H9 (cell line): ENCODE measurements around the gene ATCAY. TPM values are rescaled to one million over a fixed set of nuclear protein-coding genes. Genes with fewer than 3 reads are reported as not detected.
"Not testable (repeated sequence)": the region's sequence is repeated elsewhere in the genome, so short reads cannot be mapped to it uniquely, and the experiment has no call there.

Experiments used
- DNase-seq: peaks from one replicate; pipeline ENCODE4 v3.0.0-alpha.2; 2017
- H2AFZ ChIP-seq: one replicate; pipeline ENCODE4 v1.6.1; 2013; ENCODE audit warnings: mild to moderate bottlenecking, low read length, control low read depth, moderate library complexity
- H2AK5ac ChIP-seq: 2 replicates; pipeline ENCODE4 v1.6.1; 2013; ENCODE audit warnings: low read length, control low read depth, mixed read lengths; ENCODE audit not compliant: insufficient read length
- H2BK120ac ChIP-seq: one replicate; pipeline ENCODE4 v1.6.1; 2013; ENCODE audit warnings: low read depth, mild to moderate bottlenecking, low read length, control low read depth, inconsistent platforms; ENCODE audit not compliant: poor library complexity, severe bottlenecking
- H2BK12ac ChIP-seq: 2 replicates; pipeline ENCODE4 v1.6.1; 2013; ENCODE audit warnings: low read length, control low read depth, mixed read lengths, low read depth; ENCODE audit not compliant: insufficient read length
- H2BK15ac ChIP-seq: 2 replicates; pipeline ENCODE4 v1.6.1; 2013; ENCODE audit warnings: low read depth, low read length, control low read depth
- H2BK20ac ChIP-seq: one replicate; pipeline ENCODE4 v1.6.1; 2013; ENCODE audit warnings: low read depth, mild to moderate bottlenecking, low read length, control low read depth, inconsistent platforms; ENCODE audit not compliant: poor library complexity, severe bottlenecking
- H2BK5ac ChIP-seq: 2 replicates; pipeline ENCODE4 v1.6.1; 2013; ENCODE audit warnings: low read length, control low read depth, mixed read lengths; ENCODE audit not compliant: insufficient read length
- H3K14ac ChIP-seq: 2 replicates; pipeline ENCODE4 v1.6.1; 2013; ENCODE audit warnings: low read length, control low read depth; ENCODE audit not compliant: insufficient read depth
- H3K18ac ChIP-seq: 2 replicates; pipeline ENCODE4 v1.6.1; 2013; ENCODE audit warnings: low read depth, mild to moderate bottlenecking, mixed read lengths, low read length, control low read depth; ENCODE audit not compliant: insufficient read length
- H3K23ac ChIP-seq: 2 replicates; pipeline ENCODE4 v1.6.1; 2013; ENCODE audit warnings: low read length, control low read depth, mixed read lengths, low read depth; ENCODE audit not compliant: insufficient read length
- H3K23me2 ChIP-seq: 2 replicates; pipeline ENCODE4 v1.6.1; 2013; ENCODE audit warnings: low read depth, mild to moderate bottlenecking, mixed read lengths, low read length, control low read depth; ENCODE audit not compliant: insufficient read length, poor library complexity, severe bottlenecking
- H3K27ac ChIP-seq: 2 replicates; pipeline ENCODE4 v1.5.1; 2013; ENCODE audit warnings: low read length, control low read depth, mixed read lengths, low read depth; ENCODE audit not compliant: insufficient read length
- H3K27me3 ChIP-seq: 2 replicates; pipeline ENCODE4 v1.6.1; 2013; ENCODE audit warnings: low read length, control low read depth, inconsistent platforms; ENCODE audit not compliant: insufficient read depth
- H3K4ac ChIP-seq: 2 replicates; pipeline ENCODE4 v1.6.1; 2013; ENCODE audit warnings: low read depth, mild to moderate bottlenecking, control low read depth, inconsistent platforms, low read length, moderate library complexity
- H3K4me1 ChIP-seq: 2 replicates; pipeline ENCODE4 v1.6.1; 2013; ENCODE audit warnings: low read length, control low read depth, inconsistent platforms; ENCODE audit not compliant: insufficient read depth
- H3K4me2 ChIP-seq: 2 replicates; pipeline ENCODE4 v1.6.1; 2013; ENCODE audit warnings: low read length, control low read depth, mixed read lengths; ENCODE audit not compliant: insufficient read length, insufficient read depth
- H3K56ac ChIP-seq: 2 replicates; pipeline ENCODE4 v1.6.1; 2013; ENCODE audit warnings: low read depth, mild to moderate bottlenecking, mixed read lengths, low read length, control low read depth; ENCODE audit not compliant: insufficient read length
- H3K79me1 ChIP-seq: 2 replicates; pipeline ENCODE4 v1.6.1; 2013; ENCODE audit warnings: low read depth, mild to moderate bottlenecking, moderate library complexity, low read length, control low read depth, inconsistent platforms; ENCODE audit not compliant: insufficient read depth, poor library complexity, severe bottlenecking
- H3K79me2 ChIP-seq: 2 replicates; pipeline ENCODE4 v1.6.1; 2013; ENCODE audit warnings: low read length, control low read depth, inconsistent platforms; ENCODE audit not compliant: insufficient read depth
- H3K9ac ChIP-seq: 2 replicates; pipeline ENCODE4 v1.6.1; 2013; ENCODE audit warnings: low read length, control low read depth, mixed read lengths; ENCODE audit not compliant: insufficient read length; ENCODE audit errors: extremely low read depth
- H3K9me3 ChIP-seq: one replicate; pipeline ENCODE4 v1.6.1; 2013; ENCODE audit warnings: low read depth, low read length, inconsistent platforms; ENCODE audit not compliant: control insufficient read depth
- H3T11ph ChIP-seq: one replicate; pipeline ENCODE4 v1.6.1; 2013; ENCODE audit warnings: mild to moderate bottlenecking, low read length, control low read depth, inconsistent platforms
- H4K20me1 ChIP-seq: one replicate; pipeline ENCODE4 v1.6.1; 2013; ENCODE audit not compliant: control insufficient read depth, insufficient read length, insufficient read depth
- H4K5ac ChIP-seq: 2 replicates; pipeline ENCODE4 v1.6.1; 2013; ENCODE audit warnings: low read depth, mild to moderate bottlenecking, mixed read lengths, low read length, control low read depth; ENCODE audit not compliant: insufficient read length
- H4K8ac ChIP-seq: replicated peaks from 2 replicates; pipeline ENCODE4 v1.6.1; 2013; ENCODE audit warnings: low read length, control low read depth, mixed read lengths, low read depth; ENCODE audit not compliant: insufficient read length
- H4K91ac ChIP-seq: 2 replicates; pipeline ENCODE4 v1.6.1; 2013; ENCODE audit warnings: low read depth, mild to moderate bottlenecking, moderate library complexity, mixed read lengths, low read length, control low read depth; ENCODE audit not compliant: insufficient read length
- H3K27ac Mint-ChIP-seq, 3 experiments: 2 replicates in 2 of 3; 3 replicates in 1 of 3; pipeline ENCODE4 v1.8.0; 2020 to 2021; ENCODE audit warnings: mixed read lengths in 3 of 3, mild to moderate bottlenecking in 1 of 3, moderate library complexity in 1 of 3
- H3K27me3 Mint-ChIP-seq: 2 replicates; pipeline ENCODE4 v1.8.0; 2021; ENCODE audit warnings: low read depth, mild to moderate bottlenecking, moderate library complexity, mixed read lengths
- H3K36me3 Mint-ChIP-seq, 3 experiments: 2 replicates in 2 of 3; 3 replicates in 1 of 3; pipeline ENCODE4 v1.8.0; 2020 to 2021; ENCODE audit warnings: low read depth in 3 of 3, mixed read lengths in 3 of 3; ENCODE audit not compliant: insufficient read depth in 1 of 3
- H3K4me1 Mint-ChIP-seq, 2 experiments: 2 replicates each; pipeline ENCODE4 v1.8.0; 2020; ENCODE audit warnings: mixed read lengths in 2 of 2
- H3K4me3 Mint-ChIP-seq, 2 experiments: 2 replicates in 1 of 2; 3 replicates in 1 of 2; pipeline ENCODE4 v1.8.0; 2020 to 2021; ENCODE audit warnings: mild to moderate bottlenecking in 2 of 2, mixed read lengths in 2 of 2, moderate library complexity in 1 of 2
- H3K9me3 Mint-ChIP-seq, 2 experiments: 2 replicates in 1 of 2; 3 replicates in 1 of 2; pipeline ENCODE4 v1.8.0; 2020; ENCODE audit warnings: mild to moderate bottlenecking in 2 of 2, mixed read lengths in 2 of 2, moderate library complexity in 1 of 2
- WGBS: extraction: QIAGEN DNeasy Blood & Tissue Kit; methylation state at CpG from one replicate; pipeline ENCODE4 v1.1.7; 2013; ENCODE audit warnings: missing lambda C conversion rate, low lambda C conversion rate, mixed read lengths; ENCODE audit not compliant: insufficient read length; ENCODE audit errors: extremely low coverage; 5-methylcytosine and 5-hydroxymethylcytosine counted together
- total RNA-seq: library from RNA; stranded (reverse); gene quantifications from 2 replicates; pipeline ENCODE4 v1.2.1, GENCODE V29; 2021
- TF ChIP-seq, protein P1 (sequence below): fragments of 200-600 bp; sonication (generic); conservative IDR thresholded peaks from 3 replicates; pipeline ENCODE4 v1.8.0; 2021; ENCODE audit warnings: antibody characterized with exemption, mild to moderate bottlenecking

The ATCAY gene
- total RNA-seq, 1 experiment from 2014 or later = 12.2 TPM

DNA sequence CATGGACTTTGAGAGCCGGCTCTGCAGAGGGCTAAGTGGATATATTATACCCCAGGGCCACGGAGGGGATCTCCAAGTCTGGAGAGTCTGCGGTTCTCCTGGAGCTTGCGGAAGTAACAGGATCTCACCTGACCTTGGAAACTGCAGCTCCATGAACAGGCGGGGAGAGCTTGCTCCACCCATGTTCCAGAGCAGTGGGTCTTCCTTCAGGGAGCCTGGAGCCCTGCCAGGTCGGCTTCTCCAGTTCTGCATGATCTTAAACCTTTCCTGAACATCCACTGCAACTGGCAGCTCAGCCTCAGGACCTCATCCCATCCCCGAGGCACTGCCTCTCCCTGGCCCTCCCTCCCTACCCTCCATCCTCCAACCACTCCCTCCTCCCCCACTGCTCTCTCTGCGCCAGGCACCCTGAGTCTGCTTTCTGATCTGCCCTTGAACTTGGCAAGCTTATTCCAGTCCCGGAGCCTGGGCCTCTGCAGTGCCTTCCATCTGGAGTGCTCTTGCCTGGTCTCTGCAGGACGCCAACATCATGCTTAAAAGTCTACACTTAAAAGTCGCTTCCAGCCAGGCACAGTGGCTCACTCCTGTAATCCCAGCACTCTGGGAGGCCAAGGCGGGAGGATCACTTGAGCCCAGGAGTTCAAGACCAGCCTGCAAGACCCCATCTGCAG, 13.2 kb downstream of the ATCAY start:
- TF ChIP-seq, protein P1, sequence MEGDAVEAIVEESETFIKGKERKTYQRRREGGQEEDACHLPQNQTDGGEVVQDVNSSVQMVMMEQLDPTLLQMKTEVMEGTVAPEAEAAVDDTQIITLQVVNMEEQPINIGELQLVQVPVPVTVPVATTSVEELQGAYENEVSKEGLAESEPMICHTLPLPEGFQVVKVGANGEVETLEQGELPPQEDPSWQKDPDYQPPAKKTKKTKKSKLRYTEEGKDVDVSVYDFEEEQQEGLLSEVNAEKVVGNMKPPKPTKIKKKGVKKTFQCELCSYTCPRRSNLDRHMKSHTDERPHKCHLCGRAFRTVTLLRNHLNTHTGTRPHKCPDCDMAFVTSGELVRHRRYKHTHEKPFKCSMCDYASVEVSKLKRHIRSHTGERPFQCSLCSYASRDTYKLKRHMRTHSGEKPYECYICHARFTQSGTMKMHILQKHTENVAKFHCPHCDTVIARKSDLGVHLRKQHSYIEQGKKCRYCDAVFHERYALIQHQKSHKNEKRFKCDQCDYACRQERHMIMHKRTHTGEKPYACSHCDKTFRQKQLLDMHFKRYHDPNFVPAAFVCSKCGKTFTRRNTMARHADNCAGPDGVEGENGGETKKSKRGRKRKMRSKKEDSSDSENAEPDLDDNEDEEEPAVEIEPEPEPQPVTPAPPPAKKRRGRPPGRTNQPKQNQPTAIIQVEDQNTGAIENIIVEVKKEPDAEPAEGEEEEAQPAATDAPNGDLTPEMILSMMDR = no peak
- Histone ChIP-seq H3K4ac (no peak overlapping the region), H2AFZ (no peak overlapping the region), H3K27ac (no peak overlapping the region), H3K14ac (no peak overlapping the region), H3K56ac (no peak overlapping the region), H3K9ac (no peak overlapping the region), H4K20me1 (no peaks in the 10 kb centered on the region), H4K5ac (no peak overlapping the region), H4K8ac (no peak overlapping the region), H3K27me3 (no peaks in the 10 kb centered on the region), H2BK15ac (no peak overlapping the region), H3K79me2 (no peaks in the 10 kb centered on the region), H2AK5ac (no peak overlapping the region), H2BK20ac (no peak overlapping the region), H3K4me1 (no peaks in the 10 kb centered on the region), H3K18ac (no peak overlapping the region), H2BK12ac (no peak overlapping the region), H3K23ac (no peak overlapping the region), H4K91ac (no peak overlapping the region), H3K23me2 (peaks cover 3% of the 10 kb centered on the region), H2BK5ac (no peak overlapping the region), H3K4me2 (no peak overlapping the region), H3T11ph (no peak overlapping the region), H3K9me3 (peaks cover 7% of the 10 kb centered on the region), H2BK120ac (no peak overlapping the region), H3K79me1 (no peaks in the 10 kb centered on the region)
- no CpG with 5 or more reads among the region's 12 CpGs for WGBS
- no peaks in the 10 kb centered on the region for H3K27me3 Mint-ChIP-seq
- H3K4me3 Mint-ChIP-seq = no peak overlapping the region
- H3K36me3 Mint-ChIP-seq = peaks cover 10 to 24% (median 14%) of the 10 kb centered on the region in 3 experiments
- peak overlapping the region in 1 of 3 experiments; percentile 72; a peak in 1 of 7 replicates for H3K27ac Mint-ChIP-seq
- DNase-seq = no peak
- peaks cover 5 to 6% of the 10 kb centered on the region in 2 experiments for H3K9me3 Mint-ChIP-seq
- no peaks in the 10 kb centered on the region for H3K4me1 Mint-ChIP-seq

DNA sequence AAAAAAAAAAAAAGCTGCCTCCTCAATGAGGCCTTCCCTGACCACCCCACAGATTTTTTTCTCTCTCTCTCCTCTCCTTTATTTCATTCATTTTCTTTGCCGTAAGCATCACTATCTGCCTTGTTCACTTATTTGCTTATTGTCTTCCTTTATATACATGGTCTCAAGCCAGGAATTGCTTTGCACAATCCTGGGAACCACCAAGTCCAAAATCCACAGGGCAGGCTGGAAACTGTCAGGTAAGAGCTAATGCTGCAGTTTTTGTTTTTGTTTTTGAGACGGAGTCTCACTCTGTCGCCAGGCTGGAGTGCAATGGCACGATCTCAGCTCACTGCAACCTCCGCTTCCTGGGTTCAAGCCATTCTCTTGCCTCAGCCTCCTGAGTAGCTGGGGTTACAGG, 14.5 kb downstream of the ATCAY start:
- not testable (repeated sequence) for H3K79me2 ChIP-seq, H2AFZ ChIP-seq, H3T11ph ChIP-seq, H3K4me2 ChIP-seq, H3K9me3 ChIP-seq, H3K56ac ChIP-seq, H3K4ac ChIP-seq, H3K27me3 ChIP-seq, H3K9me3 Mint-ChIP-seq, H3K4me3 Mint-ChIP-seq, H3K23me2 ChIP-seq, H3K9ac ChIP-seq, H2BK120ac ChIP-seq, H2BK20ac ChIP-seq, H3K18ac ChIP-seq, H2BK5ac ChIP-seq, H3K27me3 Mint-ChIP-seq, H4K91ac ChIP-seq, H2BK12ac ChIP-seq, H3K27ac ChIP-seq, H2BK15ac ChIP-seq, DNase-seq, H3K14ac ChIP-seq, H4K20me1 ChIP-seq, H4K5ac ChIP-seq, H3K4me1 ChIP-seq, H3K23ac ChIP-seq, H4K8ac ChIP-seq, H2AK5ac ChIP-seq, H3K79me1 ChIP-seq, H3K4me1 Mint-ChIP-seq
- H3K36me3 Mint-ChIP-seq = peaks cover 13 to 25% (median 16%) of the 10 kb centered on the region in 3 experiments
- H3K27ac Mint-ChIP-seq = peak overlapping the region in 1 of 3 experiments; percentile 19; a peak in 1 of 7 replicates
- no CpG with 5 or more reads among the region's 5 CpGs for WGBS
